Coronary artery (tissue), 2 donors: ENCODE results near the gene RALGPS1.

ENCODE experiments used
- DNase-seq: peaks from one replicate; pipeline ENCODE4 v3.0.0-alpha.2; 2017; ENCODE audit warnings: low spot score
- H3K27ac ChIP-seq, 2 donors: fragments of 200-600 bp; sonication (generic); one replicate each; pipeline ENCODE4 v1.5.1; 2016 to 2019
- H3K4me3 ChIP-seq: fragments of 200-600 bp; sonication (generic); 2 replicates; pipeline ENCODE4 v1.5.1; 2016; ENCODE audit warnings: mild to moderate bottlenecking, moderate library complexity
- TF ChIP-seq, protein P1 (sequence below): fragments of 200-600 bp; sonication (generic); IDR thresholded peaks from one replicate; pipeline ENCODE4 v1.5.1; 2019; ENCODE audit warnings: antibody characterized with exemption

Gene RALGPS1

GRCh38 chr9:127218818-127219217 lies 304.2 kb downstream of the RALGPS1 start:
- DNase-seq = no peak
- Histone ChIP-seq H3K4me3 (no peak overlapping the region), H3K27ac (no peak overlapping the region)
- TF ChIP-seq, protein P1, sequence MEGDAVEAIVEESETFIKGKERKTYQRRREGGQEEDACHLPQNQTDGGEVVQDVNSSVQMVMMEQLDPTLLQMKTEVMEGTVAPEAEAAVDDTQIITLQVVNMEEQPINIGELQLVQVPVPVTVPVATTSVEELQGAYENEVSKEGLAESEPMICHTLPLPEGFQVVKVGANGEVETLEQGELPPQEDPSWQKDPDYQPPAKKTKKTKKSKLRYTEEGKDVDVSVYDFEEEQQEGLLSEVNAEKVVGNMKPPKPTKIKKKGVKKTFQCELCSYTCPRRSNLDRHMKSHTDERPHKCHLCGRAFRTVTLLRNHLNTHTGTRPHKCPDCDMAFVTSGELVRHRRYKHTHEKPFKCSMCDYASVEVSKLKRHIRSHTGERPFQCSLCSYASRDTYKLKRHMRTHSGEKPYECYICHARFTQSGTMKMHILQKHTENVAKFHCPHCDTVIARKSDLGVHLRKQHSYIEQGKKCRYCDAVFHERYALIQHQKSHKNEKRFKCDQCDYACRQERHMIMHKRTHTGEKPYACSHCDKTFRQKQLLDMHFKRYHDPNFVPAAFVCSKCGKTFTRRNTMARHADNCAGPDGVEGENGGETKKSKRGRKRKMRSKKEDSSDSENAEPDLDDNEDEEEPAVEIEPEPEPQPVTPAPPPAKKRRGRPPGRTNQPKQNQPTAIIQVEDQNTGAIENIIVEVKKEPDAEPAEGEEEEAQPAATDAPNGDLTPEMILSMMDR = no peak

DNA sequence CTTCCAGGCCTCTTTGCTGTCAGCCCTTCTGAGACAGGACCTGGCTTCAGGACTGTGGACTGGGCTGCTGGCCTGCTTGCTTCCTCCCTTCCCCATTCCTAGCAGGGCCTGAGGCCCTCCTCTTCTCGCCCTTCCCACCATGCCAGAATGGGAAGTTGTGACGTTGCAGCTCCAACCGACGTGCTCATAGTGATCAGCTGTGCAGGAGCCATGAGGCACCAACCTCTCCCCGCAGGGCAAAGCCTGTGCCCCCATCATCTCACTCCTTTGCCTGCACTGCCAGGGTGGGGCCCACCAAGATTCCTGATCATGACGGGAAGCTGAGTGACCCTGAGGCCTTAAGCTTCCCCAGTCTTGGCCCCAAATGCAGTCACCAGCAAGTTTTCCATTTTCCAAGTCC lies 304.9 kb downstream of the RALGPS1 start:
- TF ChIP-seq, protein P1 = no peak
- Histone ChIP-seq H3K4me3 (no peak overlapping the region), H3K27ac (no peak overlapping the region)
- DNase-seq = no peak

GRCh38 chr9:127221695-127222094 lies 307.1 kb downstream of the RALGPS1 start:
- no peak overlapping the region for H3K27ac ChIP-seq
- H3K4me3 ChIP-seq = no peak overlapping the region
- TF ChIP-seq, protein P1 = no peak
- no peak for DNase-seq

GRCh38 chr9:127222388-127223095 lies 308.0 kb downstream of the RALGPS1 start:
- DNase-seq = no peak
- Histone ChIP-seq H3K4me3 (no peak overlapping the region), H3K27ac (no peak overlapping the region)
- TF ChIP-seq, protein P1 = no peak

GRCh38 chr9:127223266-127223665 lies 308.7 kb downstream of the RALGPS1 start:
- Histone ChIP-seq H3K27ac (peak overlapping the region; percentile 79 to 91), H3K4me3 (no peak overlapping the region)
- DNase-seq = no peak
- TF ChIP-seq, protein P1 = no peak

- H3K27ac ChIP-seq = peak overlapping the region; percentile 79 to 91
- TF ChIP-seq, protein P1 = no peak
- DNase-seq = no peak
- H3K4me3 ChIP-seq = peak overlapping the region; percentile 92
Measured at GRCh38 chr9:127223810-127224177, 309.2 kb downstream of the RALGPS1 start.

GRCh38 chr9:127224178-127224882 lies 309.7 kb downstream of the RALGPS1 start:
- H3K27ac ChIP-seq = peak overlapping the region; percentile 79 to 91
- peak; percentile 95 for DNase-seq
- TF ChIP-seq, protein P1 = no peak
- H3K4me3 ChIP-seq = peak overlapping the region; percentile 92
